HepG2 (cell line): ENCODE data around the gene FADD.

Source experiments
- POLR2A ChIP-seq, 2 experiments: IDR thresholded peaks; 2 replicates each; pipeline ENCODE4 v1.6.1; 2011; ENCODE audit warnings: low read depth in 2 of 2, low read length in 2 of 2, mild to moderate bottlenecking in 1 of 2, moderate library complexity in 1 of 2; ENCODE audit not compliant: insufficient read depth in 1 of 2
- POLR2AphosphoS5 ChIP-seq: IDR thresholded peaks from 2 replicates; pipeline ENCODE4 v1.6.1; 2012; ENCODE audit warnings: low read depth, low read length
- RAD51 ChIP-seq: fragments of 450-650 bp; IDR thresholded peaks from 2 replicates; pipeline ENCODE4 v1.6.1; 2016; ENCODE audit warnings: borderline replicate concordance
- TCF7L2 ChIP-seq: IDR thresholded peaks from 2 replicates; pipeline ENCODE4 v1.6.1; 2011; ENCODE audit warnings: mild to moderate bottlenecking, low read depth, low read length, moderate library complexity
- TERF1 ChIP-seq: sonication (generic); formaldehyde crosslinking; IDR thresholded peaks from 2 replicates; pipeline ENCODE4 v1.8.0; 2022; ENCODE audit warnings: mild to moderate bottlenecking, missing genetic modification reagents, moderate library complexity
- ZBTB34 ChIP-seq: sonication (generic); formaldehyde crosslinking; IDR thresholded peaks from 2 replicates; pipeline ENCODE4 v1.8.0; 2022; ENCODE audit warnings: mild to moderate bottlenecking, missing genetic modification reagents
- ZNF513 ChIP-seq: sonication (generic); formaldehyde crosslinking; conservative IDR thresholded peaks from 2 replicates; pipeline ENCODE4 v1.5.0; 2020; ENCODE audit warnings: missing genetic modification reagents

DNA sequence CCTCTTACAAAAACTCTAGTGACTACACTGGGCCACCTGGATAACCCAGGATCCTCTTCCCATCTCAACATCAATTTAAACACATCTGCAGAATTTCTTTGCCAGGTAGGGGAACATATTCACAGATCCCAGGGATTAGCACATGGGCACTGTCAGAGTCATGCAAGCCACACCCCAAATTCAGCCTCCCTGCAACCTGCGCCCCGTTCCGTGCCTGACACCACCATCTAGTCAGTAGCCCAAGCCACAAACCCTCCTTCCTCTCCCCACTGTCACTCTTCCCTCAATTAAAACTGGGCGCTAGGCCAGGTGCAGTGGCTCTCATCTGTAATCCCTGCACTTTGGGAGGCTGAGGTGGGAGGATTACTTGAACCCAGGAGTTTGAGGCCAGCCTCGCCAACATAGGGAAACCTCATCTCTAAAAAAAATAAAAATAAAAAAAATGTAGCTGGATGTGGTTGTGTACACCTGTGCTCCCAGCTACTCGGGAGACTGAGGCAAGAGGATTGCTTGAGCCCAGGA is 6.4 kb downstream of the FADD start:
- no peak for TF ChIP-seq TERF1 (CRISPR knock-in tag)
- TF ChIP-seq ZBTB34 (CRISPR knock-in tag), result no peak
- no peak for TF ChIP-seq TCF7L2
- TF ChIP-seq RAD51, result no peak
- no peak for TF ChIP-seq ZNF513 (CRISPR knock-in tag)
- no peak for TF ChIP-seq POLR2AphosphoS5
- TF ChIP-seq POLR2A (IDR thresholded peaks at IDR 0.05; ENCODE audit: insufficient read depth in 1 of 2, low read depth in 2 of 2, low read length in 2 of 2), result 0 out of 4 replicates have a peak, but pooled peaks of 1 of the 2 experiments have one; percentile 3
